Colonic mucosa (tissue), 4 donors: Measurements from ENCODE around the gene PRL. TPM values are rescaled to one million over a fixed set of nuclear protein-coding genes. Genes with fewer than 3 reads are reported as not detected.

Experiments
- DNase-seq: peaks from one replicate; pipeline ENCODE4 v3.0.0-alpha.2; 2020
- H3K27ac ChIP-seq: fragments of 200-600 bp; one replicate; pipeline ENCODE4 v1.8.0; 2021
- H3K27me3 ChIP-seq: fragments of 200-600 bp; one replicate; pipeline ENCODE4 v1.8.0; 2021
- H3K36me3 ChIP-seq: fragments of 200-600 bp; one replicate; pipeline ENCODE4 v1.8.0; 2021
- H3K4me1 ChIP-seq: fragments of 200-600 bp; one replicate; pipeline ENCODE4 v1.8.0; 2021; ENCODE audit warnings: mild to moderate bottlenecking
- H3K4me3 ChIP-seq: fragments of 200-600 bp; one replicate; pipeline ENCODE4 v1.8.0; 2021
- H3K9ac ChIP-seq, 2 donors: one replicate each; pipeline ENCODE4 v1.7.0; 2013; ENCODE audit warnings: control low read depth in 2 of 2, low read depth in 2 of 2, low read length in 2 of 2
- H3K9me3 ChIP-seq: fragments of 200-600 bp; one replicate; pipeline ENCODE4 v1.8.0; 2021
- intact Hi-C: fragments of 100-400 bp; cut with DNase I; formaldehyde crosslinking; loops from one replicate; pipeline ENCODE4 v1.14.1; 2022
- total RNA-seq, 2 donors: library from RNA; stranded (reverse); fragmentation: NEBNext Ultra II Directional in 1 of 2; extraction: Animal tissue kit (Norgen Biotek cat#: 25700) in 1 of 2; gene quantifications; one replicate each; pipeline ENCODE4 v1.2.1, GENCODE V29; 2021
- TF ChIP-seq, protein P1 (sequence below): fragments of 200-600 bp; IDR thresholded peaks from one replicate; pipeline ENCODE4 v1.8.0; 2022; ENCODE audit warnings: antibody characterized with exemption, mild to moderate bottlenecking
- donor health status: healthy.
- donor health status: DM: no; HTN: no; CAD: no.
- donor health status: DM: no; HTN: no; CAD: no.

PRL gene
- total RNA-seq, 2 donors from 2014 or later = not detected

DNA sequence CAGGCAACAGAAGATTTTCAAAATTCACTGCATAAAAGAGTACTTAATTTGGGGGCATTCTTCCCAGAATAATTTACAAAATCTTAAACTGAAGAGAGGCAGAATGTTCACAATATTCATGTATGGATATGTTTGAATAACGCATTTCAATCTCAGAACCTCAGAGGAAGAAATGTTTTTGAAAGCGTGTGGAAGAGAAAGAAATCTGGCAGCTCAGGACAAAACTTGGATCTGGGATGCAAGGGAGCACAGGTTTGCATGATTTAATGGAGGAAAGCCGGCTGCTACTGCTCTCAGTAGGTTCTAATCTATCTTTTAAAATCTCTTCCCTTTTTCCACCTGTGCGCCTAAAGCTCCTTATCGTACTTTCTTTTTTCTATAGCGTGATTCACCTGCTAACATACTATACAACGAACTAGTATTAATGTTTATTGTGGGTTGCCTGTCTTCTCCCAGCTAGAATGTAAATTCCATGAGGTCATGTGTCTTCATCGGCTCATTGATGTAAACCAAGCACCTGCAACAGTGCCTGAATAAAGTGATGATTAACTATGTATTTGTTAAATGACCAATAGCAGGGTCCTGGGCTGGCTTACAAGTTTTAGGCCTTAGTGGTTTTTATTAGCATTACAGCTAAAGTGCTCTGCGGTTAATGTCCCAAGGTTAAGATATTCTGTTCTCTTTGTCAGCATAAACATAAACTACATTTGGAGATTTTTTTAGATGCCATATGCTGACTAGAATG lies 15.3 kb downstream of the PRL start:
- Histone ChIP-seq H3K27me3 (no peaks in the 10 kb centered on the region), H3K9me3 (no peaks in the 10 kb centered on the region), H3K4me3 (no peak overlapping the region), H3K36me3 (no peaks in the 10 kb centered on the region), H3K4me1 (no peaks in the 10 kb centered on the region), H3K27ac (no peak overlapping the region), H3K9ac (no peak overlapping the region)
- intact Hi-C loops = no loop called here
- TF ChIP-seq, protein P1, sequence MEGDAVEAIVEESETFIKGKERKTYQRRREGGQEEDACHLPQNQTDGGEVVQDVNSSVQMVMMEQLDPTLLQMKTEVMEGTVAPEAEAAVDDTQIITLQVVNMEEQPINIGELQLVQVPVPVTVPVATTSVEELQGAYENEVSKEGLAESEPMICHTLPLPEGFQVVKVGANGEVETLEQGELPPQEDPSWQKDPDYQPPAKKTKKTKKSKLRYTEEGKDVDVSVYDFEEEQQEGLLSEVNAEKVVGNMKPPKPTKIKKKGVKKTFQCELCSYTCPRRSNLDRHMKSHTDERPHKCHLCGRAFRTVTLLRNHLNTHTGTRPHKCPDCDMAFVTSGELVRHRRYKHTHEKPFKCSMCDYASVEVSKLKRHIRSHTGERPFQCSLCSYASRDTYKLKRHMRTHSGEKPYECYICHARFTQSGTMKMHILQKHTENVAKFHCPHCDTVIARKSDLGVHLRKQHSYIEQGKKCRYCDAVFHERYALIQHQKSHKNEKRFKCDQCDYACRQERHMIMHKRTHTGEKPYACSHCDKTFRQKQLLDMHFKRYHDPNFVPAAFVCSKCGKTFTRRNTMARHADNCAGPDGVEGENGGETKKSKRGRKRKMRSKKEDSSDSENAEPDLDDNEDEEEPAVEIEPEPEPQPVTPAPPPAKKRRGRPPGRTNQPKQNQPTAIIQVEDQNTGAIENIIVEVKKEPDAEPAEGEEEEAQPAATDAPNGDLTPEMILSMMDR = no peak
- DNase-seq = no peak

DNA sequence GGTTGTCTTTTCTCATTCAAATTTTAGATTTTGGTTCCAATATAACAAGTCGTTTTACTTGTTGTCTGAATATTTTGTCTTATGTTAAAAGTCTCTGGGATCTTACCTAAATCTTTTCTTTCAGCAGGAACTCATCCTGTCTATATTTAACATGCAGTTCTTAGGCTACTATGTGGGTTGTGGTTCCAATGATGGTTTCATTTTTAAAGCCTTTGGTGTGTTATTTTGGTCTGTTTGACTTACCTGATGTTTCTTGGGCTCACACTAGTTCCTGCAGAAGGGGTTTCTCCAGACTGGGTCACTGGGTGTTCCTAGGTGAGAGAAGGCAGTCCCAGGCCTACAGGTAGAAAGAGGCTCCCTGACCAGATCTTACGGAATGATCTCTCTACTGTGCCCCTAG lies 17.4 kb downstream of the PRL start:
- no peak overlapping the region for H3K27ac ChIP-seq
- no peak overlapping the region for H3K4me3 ChIP-seq
- no peaks in the 10 kb centered on the region for H3K9me3 ChIP-seq
- TF ChIP-seq, protein P1 = no peak
- H3K27me3 ChIP-seq = no peaks in the 10 kb centered on the region
- DNase-seq = no peak
- intact Hi-C loops = no loop called here
- no peaks in the 10 kb centered on the region for H3K4me1 ChIP-seq
- H3K36me3 ChIP-seq = no peaks in the 10 kb centered on the region
- no peak overlapping the region for H3K9ac ChIP-seq

DNA sequence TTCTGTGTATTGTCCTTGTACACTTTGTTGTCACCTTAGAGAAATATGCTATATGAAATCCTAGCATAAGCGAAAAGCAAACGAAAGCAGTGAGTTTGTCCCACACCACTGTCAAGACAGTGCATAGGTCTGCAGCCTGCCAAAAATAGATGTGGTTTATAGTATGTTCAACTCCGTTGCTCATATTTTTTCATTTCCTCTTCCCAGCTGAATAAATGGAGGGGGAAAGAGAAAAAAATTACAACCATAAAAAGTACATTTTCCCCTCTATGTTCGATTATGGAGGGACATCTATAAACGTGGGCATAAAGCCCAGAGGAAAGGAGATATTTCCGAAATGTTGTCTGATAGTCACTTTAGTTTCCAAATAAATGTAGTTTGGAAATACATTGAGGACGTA lies 25.8 kb downstream of the PRL start:
- intact Hi-C loops = no loop called here
- no peak overlapping the region for H3K4me3 ChIP-seq
- H3K9me3 ChIP-seq = no peaks in the 10 kb centered on the region
- H3K27ac ChIP-seq = no peak overlapping the region
- H3K4me1 ChIP-seq = no peaks in the 10 kb centered on the region
- TF ChIP-seq, protein P1 = no peak
- no peaks in the 10 kb centered on the region for H3K36me3 ChIP-seq
- DNase-seq = no peak
- H3K27me3 ChIP-seq = no peaks in the 10 kb centered on the region
- H3K9ac ChIP-seq = no peak overlapping the region

- Histone ChIP-seq H3K4me3 (no peak overlapping the region), H3K4me1 (no peaks in the 10 kb centered on the region), H3K27me3 (no peaks in the 10 kb centered on the region), H3K36me3 (no peaks in the 10 kb centered on the region), H3K27ac (no peak overlapping the region), H3K9me3 (no peaks in the 10 kb centered on the region), H3K9ac (no peak overlapping the region)
- intact Hi-C loops = no loop called here
- DNase-seq = no peak
- TF ChIP-seq, protein P1 = no peak
These were observed 33.1 kb downstream of the PRL start for GRCh38 chr6:22263748-22264147.

GRCh38 chr6:22254886-22255285 lies 42.0 kb downstream of the PRL start:
- H3K36me3 ChIP-seq = no peaks in the 10 kb centered on the region
- intact Hi-C loops = no loop called here
- no peak for DNase-seq
- H3K9me3 ChIP-seq = no peaks in the 10 kb centered on the region
- no peaks in the 10 kb centered on the region for H3K27me3 ChIP-seq
- H3K4me1 ChIP-seq = no peaks in the 10 kb centered on the region
- TF ChIP-seq, protein P1 = no peak
- no peak overlapping the region for H3K4me3 ChIP-seq
- no peak overlapping the region for H3K9ac ChIP-seq
- H3K27ac ChIP-seq = no peak overlapping the region
